Measurements from ENCODE around the gene ELOVL6. TPM values are rescaled to one million over a fixed set of nuclear protein-coding genes. Genes with fewer than 3 reads are reported as not detected.

ELOVL6 gene
- total RNA-seq, 1 experiment from 2014 or later, result 38.7 TPM

- ChIA-PET CTCF (no interaction called here), RAD21 (ENCODE audit: low non-redundant PET in 1 of 2, low total read pairs in 2 of 2, uncharacterized antibody in 2 of 2, unreplicated experiment in 2 of 2) (no interaction called here), POLR2A (no interaction called here)
- Histone ChIP-seq H3K4me1 (ENCODE audit: control insufficient read depth in 1 of 2, insufficient read depth in 2 of 2, low read length in 2 of 2) (peaks cover 22 to 37% of the 10 kb centered on the region in 2 experiments), H2AFZ (ENCODE audit: low read depth, low read length, poor library complexity, severe bottlenecking) (no peak overlapping the region), H3K4me3 (replicated peaks in 1 of 2; ENCODE audit: low read depth in 1 of 2, low read length in 2 of 2) (no peak overlapping the region), H3K27ac (ENCODE audit: low read depth, low read length) (no peak overlapping the region), H3K36me3 (ENCODE audit: control insufficient read depth in 1 of 2, insufficient read depth in 2 of 2, low read length in 2 of 2) (no peaks in the 10 kb centered on the region), H3K4me2 (ENCODE audit: low read length) (no peak overlapping the region), H3K9me3 (ENCODE audit: control insufficient read depth in 1 of 2, insufficient read depth in 1 of 2, low read depth in 1 of 2, low read length in 2 of 2) (no peaks in the 10 kb centered on the region), H3K9me2 (ENCODE audit: insufficient read depth) (no peaks in the 10 kb centered on the region), H3K27me3 (ENCODE audit: insufficient read depth, low read length) (no peaks in the 10 kb centered on the region), H4K20me1 (ENCODE audit: insufficient read depth) (no peaks in the 10 kb centered on the region), H3K9ac (ENCODE audit: low read length) (no peak overlapping the region), H3K79me2 (ENCODE audit: insufficient read depth, low read length) (peaks cover 10% of the 10 kb centered on the region)
- DNase-seq (ENCODE audit: low read depth, low spot score) (no peak), ATAC-seq (no peak)
- no TSS peak for BruUV-seq (replicated peaks)
- intact Hi-C loops (cut with micrococcal nuclease), result no loop called here
- TF ChIP-seq MAX (IDR thresholded peaks at IDR 0.05), result no peak
- no peak for TF ChIP-seq EZH2phosphoT487 (IDR thresholded peaks at IDR 0.05; ENCODE audit: borderline replicate concordance)
- TF ChIP-seq JUND (IDR thresholded peaks at IDR 0.05), result no peak
Observed at GRCh38 chr4:110155654-110156053, 42.8 kb downstream of the ELOVL6 start.

- peaks cover 21 to 32% of the 10 kb centered on the region in 2 experiments for H3K4me1 ChIP-seq (ENCODE audit: control insufficient read depth in 1 of 2, insufficient read depth in 2 of 2, low read length in 2 of 2)
- no peaks in the 10 kb centered on the region for H3K27me3 ChIP-seq (ENCODE audit: insufficient read depth, low read length)
- ChIA-PET CTCF (no interaction called here), RAD21 (ENCODE audit: low non-redundant PET in 1 of 2, low total read pairs in 2 of 2, uncharacterized antibody in 2 of 2, unreplicated experiment in 2 of 2) (no interaction called here), POLR2A (no interaction called here)
- H3K36me3 ChIP-seq (ENCODE audit: control insufficient read depth in 1 of 2, insufficient read depth in 2 of 2, low read length in 2 of 2), result no peaks in the 10 kb centered on the region
- no peaks in the 10 kb centered on the region for H4K20me1 ChIP-seq (ENCODE audit: insufficient read depth)
- H3K4me2 ChIP-seq (ENCODE audit: low read length), result no peak overlapping the region
- no peak overlapping the region for H3K4me3 ChIP-seq (replicated peaks in 1 of 2; ENCODE audit: low read depth in 1 of 2, low read length in 2 of 2)
- no TSS peak for BruUV-seq (replicated peaks)
- ATAC-seq (no peak), DNase-seq (ENCODE audit: low read depth, low spot score) (no peak)
- no peak for TF ChIP-seq CEBPB (IDR thresholded peaks at IDR 0.05; ENCODE audit: low read depth)
- no peak for TF ChIP-seq REST (IDR thresholded peaks at IDR 0.05; ENCODE audit: low read depth)
- no peak for TF ChIP-seq EGR1 (IDR thresholded peaks at IDR 0.05; ENCODE audit: low read depth)
- TF ChIP-seq POLR2AphosphoS5 (IDR thresholded peaks at IDR 0.05; ENCODE audit: low read depth, low read length), result no peak
- no peak for TF ChIP-seq ELF1 (IDR thresholded peaks at IDR 0.05; ENCODE audit: borderline replicate concordance, low read depth)
- no peak for TF ChIP-seq ZNF274 (IDR thresholded peaks at IDR 0.05; ENCODE audit: low read depth, low read length)
- no peak for TF ChIP-seq MAX (IDR thresholded peaks at IDR 0.05)
- TF ChIP-seq ZFX (IDR thresholded peaks at IDR 0.05), result no peak
- TF ChIP-seq EZH2phosphoT487 (IDR thresholded peaks at IDR 0.05; ENCODE audit: borderline replicate concordance), result no peak
- no peak for TF ChIP-seq FOSL1 (IDR thresholded peaks at IDR 0.05; ENCODE audit: low read depth)
- TF ChIP-seq SIN3A (IDR thresholded peaks at IDR 0.05; ENCODE audit: low read depth), result no peak
- TF ChIP-seq CTCF (IDR thresholded peaks at IDR 0.05 in 2 of 3, conservative IDR thresholded peaks at IDR 0.05 in 1 of 3; ENCODE audit: borderline replicate concordance in 1 of 3, insufficient read depth in 1 of 3, low read depth in 2 of 3, low read length in 2 of 3), result no peak
- no peak for TF ChIP-seq YY1 (IDR thresholded peaks at IDR 0.05; ENCODE audit: extremely low read depth, insufficient replicate concordance, low read depth, low read length)
- no peak for TF ChIP-seq JUND (IDR thresholded peaks at IDR 0.05)
- TF ChIP-seq POLR2A (IDR thresholded peaks at IDR 0.05; ENCODE audit: borderline replicate concordance, extremely low read depth, insufficient read depth, insufficient read length), result no peak
- intact Hi-C loops (cut with micrococcal nuclease), result no loop called here
- no peak overlapping the region for H3K9ac ChIP-seq (ENCODE audit: low read length)
- H3K79me2 ChIP-seq (ENCODE audit: insufficient read depth, low read length), result peaks cover 10% of the 10 kb centered on the region
- no peak overlapping the region for H2AFZ ChIP-seq (ENCODE audit: low read depth, low read length, poor library complexity, severe bottlenecking)
- H3K27ac ChIP-seq (ENCODE audit: low read depth, low read length), result no peak overlapping the region
- no peaks in the 10 kb centered on the region for H3K9me3 ChIP-seq (ENCODE audit: control insufficient read depth in 1 of 2, insufficient read depth in 1 of 2, low read depth in 1 of 2, low read length in 2 of 2)
- no peaks in the 10 kb centered on the region for H3K9me2 ChIP-seq (ENCODE audit: insufficient read depth)
Observed at GRCh38 chr4:110154582-110154981, 43.8 kb downstream of the ELOVL6 start.
